Glomerular visceral epithelial cell (primary cell): ENCODE results near the gene ENTR1.

Source experiments
- DNase-seq: peaks from one replicate; pipeline ENCODE4 v3.0.0-alpha.2; 2016; ENCODE audit errors: extremely low spot score

ENTR1 gene

DNA sequence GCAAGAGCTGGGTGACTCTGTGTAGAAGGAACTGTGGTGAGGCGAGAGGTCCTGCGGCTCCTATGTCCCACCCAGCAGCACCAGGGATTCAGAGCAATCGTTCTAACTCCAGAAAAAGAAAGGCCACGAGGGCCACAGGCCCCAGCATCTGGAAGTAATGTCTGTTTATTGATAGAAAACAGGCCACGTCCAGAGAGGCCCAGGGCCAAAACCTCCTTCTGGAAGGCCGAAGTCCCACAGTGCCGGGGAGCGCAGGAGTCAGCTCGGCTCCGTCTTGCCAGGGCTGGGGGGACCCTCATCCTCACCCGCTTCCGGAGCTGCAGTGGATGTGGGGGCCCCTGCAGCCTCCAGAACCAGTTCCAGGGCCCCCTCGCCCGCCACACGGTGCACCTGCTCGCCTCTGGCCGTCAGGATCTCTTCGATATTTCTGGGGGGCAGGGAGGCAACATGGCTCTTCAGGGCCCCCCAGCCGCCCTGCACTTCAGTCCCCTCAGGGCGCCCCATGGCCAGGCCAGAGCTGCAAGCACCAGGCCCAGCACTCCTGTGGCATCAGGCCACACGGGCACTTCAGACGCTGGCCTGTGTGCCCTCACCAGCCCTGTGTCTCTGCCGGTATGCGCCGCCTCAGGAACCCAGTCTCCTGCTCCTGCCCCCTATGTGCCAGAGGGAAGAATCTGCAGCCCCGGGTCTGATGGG lies 48.5 kb downstream of the ENTR1 start:
- no peak for DNase-seq

DNA sequence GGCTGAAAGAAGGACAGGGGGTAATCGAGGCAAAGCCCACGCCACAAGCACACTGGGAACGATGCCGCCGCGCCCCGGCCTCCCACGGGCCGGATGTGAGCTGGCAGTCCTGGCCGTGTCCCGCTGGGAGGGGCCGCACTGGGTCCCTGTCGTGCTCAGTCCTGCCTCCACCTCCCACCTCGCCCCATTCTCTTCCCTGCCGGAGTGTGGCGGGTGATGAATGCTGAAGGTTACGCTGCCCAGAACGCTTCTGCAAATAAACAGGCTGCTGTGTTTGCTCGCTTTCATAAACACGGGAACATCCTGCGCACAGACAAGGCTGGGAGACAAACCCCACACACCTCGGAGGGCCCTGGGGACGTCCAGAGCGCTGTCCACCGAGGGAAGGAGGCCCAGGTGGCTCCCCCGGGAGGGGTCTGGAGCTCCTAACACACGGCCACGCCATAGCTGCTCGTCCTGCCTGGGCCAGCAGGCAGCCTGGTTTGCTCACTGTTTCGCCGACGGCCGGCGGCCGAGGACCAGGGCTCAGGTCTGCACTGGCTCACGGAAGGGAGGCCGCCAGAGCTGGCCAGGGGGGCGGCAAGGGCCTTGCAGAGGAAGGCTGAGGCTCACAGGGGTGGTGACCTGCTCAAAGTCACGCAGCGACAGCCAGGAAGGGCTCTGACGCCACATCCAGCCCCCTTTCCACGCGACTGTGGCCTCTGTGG lies 49.2 kb downstream of the ENTR1 start:
- no peak for DNase-seq

GRCh38 chr9:136359774-136360718 lies 50.4 kb downstream of the ENTR1 start:
- no peak for DNase-seq

GRCh38 chr9:136358888-136359287 lies 51.5 kb downstream of the ENTR1 start:
- no peak for DNase-seq

GRCh38 chr9:136358016-136358415 lies 52.4 kb downstream of the ENTR1 start:
- no peak for DNase-seq

GRCh38 chr9:136357202-136357725 lies 53.1 kb downstream of the ENTR1 start:
- DNase-seq, result no peak

DNA sequence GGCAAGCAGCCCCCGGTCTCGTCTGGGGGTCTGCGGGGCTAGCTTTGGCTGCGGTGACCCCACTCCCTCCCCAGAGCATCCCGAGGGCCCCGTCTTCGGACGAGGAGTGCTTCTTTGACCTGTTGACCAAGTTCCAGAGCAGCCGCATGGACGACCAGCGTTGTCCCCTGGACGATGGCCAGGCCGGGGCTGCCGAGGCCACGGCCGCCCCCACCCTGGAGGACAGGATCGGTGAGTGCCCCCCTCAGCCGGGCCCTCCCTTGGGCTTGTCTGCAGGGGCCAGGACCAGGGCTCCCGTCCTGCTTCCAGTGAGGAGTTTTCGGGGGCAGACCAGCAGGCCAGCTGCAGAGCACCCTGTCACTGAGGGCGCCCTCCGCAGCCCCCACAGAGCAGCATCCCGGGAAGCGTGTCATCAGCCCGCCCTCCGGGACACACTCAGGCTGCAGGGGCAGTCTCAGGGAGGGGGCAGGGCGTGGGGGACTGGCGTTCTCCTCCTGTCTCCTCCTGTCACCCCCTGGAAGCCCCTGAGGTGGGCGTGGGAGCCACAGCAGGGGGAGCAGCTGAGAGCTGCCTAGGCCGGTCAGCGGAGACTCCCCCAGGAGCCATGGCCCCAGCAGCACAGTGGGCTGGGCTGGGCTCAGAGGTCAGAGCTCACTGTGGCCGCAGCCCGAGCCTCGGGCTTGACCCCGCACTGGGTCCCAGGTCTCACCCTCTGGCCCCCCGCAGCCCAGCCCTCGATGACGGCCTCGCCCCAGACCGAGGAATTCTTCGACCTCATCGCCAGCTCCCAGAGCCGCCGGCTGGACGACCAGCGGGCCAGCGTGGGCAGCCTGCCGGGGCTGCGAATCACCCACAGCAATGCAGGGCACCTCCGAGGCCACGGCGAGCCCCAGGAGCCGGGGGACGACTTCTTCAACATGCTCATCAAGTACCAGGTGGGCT lies 54.5 kb downstream of the ENTR1 start:
- no peak for DNase-seq

- peak; percentile 54 for DNase-seq
Observed at GRCh38 chr9:136354592-136355085, 55.8 kb downstream of the ENTR1 start.

GRCh38 chr9:136353757-136354488 lies 56.5 kb downstream of the ENTR1 start:
- DNase-seq, result no peak

GRCh38 chr9:136353088-136353487 lies 57.3 kb downstream of the ENTR1 start:
- DNase-seq, result no peak

DNA sequence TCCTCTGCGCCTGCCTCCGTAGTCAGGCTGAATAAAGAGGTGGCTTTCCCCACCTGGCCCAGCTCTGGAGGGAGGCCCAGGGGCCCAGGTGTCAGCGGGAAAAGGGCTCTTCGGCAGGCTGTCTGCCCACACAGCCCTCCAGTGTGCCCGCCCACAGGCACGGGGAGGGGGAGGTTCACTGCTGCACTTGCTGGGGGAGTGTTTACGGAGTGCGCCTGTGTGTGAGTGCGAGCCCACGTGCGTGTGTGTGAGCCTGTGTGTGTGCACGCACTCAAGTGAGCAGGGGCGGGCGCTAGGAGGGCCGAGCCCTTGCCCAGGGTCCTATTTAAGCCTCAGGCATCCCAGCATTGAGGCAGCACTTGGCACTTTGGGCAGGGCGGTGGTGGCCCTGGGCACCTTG lies 57.7 kb downstream of the ENTR1 start:
- no peak for DNase-seq
